T1000 (cell line): Measurements from ENCODE around the gene IDH3G.

Experiments
- DNase-seq: peaks from one replicate; lab custom pipeline; 2025; ENCODE audit warnings: mixed read lengths; lab: John Stamatoyannopoulos, UW

Gene IDH3G

DNA sequence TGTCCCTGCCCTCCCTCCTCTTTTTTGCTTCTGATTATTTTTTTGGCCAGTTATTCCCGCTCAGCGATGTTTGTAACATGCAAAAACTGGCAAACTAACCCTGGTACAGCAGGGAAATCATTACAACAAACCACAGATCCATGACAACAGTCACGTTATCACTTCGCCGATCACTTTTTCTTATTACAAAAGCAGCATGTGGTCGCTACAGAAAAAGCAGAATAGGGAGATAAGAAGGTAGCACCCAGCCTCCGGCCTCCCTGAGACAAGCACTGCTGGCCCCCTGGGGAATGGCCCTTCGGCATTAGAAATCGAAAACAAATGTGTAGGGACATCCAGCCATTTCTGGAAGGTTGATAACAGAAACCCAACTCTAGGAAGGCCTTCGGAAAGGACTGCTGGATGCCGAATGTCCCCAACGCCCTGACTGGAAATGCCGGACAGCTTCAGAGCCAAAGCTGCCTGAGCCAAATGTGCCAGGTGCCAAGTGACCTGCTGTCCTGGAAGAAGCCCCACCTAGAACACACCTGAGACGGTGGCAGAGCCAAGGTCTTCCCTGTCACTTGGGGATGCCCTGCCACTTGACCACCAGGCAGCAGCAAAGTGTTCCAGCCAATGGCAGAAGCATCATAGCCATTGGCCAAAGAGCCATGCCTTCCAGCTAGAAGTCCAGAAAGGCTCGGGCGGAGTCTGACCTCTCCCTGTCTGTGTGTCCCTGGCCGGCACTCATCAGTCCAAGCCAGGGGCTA is 2.9 kb downstream of the IDH3G start:
- no peak for DNase-seq

DNA sequence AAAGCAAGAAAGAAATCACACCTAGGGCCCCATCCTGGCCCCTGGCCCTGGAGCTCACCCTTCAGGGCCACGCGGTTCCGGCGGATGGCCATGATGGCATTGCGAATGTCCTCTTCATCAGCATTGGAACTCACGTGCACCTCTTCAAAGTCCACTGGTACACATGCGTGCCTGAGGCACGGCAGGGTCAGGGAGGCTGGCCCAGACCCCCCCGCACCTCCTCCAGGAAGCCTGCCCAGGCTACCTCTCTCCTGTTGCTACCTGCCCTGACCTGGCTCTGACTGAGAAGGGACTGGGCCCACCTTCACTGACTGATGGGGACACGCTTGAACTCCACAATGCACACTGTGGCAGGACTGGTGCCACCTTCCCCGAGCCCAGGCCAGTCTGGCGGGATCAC is 4.5 kb downstream of the IDH3G start:
- DNase-seq = no peak

DNA sequence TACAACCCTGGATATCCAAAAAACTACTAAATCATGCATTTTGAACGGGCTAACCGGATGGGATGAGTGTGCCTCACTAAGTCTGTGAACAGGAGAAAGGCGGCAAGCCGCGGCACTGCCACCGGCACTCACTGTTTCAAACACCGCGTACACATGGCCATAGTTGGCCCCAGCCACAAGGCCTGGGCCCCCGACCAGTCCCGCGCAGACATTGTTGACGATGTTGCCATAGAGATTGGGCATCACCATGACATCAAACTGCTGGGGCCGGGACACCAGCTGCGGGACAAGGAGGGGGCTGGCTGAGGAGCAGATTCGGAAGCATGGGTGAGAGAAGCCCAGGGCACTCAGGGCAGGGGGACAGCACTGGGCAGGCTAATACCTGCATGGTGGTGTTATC is 7.5 kb downstream of the IDH3G start:
- DNase-seq = no peak

- no peak for DNase-seq
These were observed 9.7 kb downstream of the IDH3G start for GRCh38 chrX:153784325-153784967.

DNA sequence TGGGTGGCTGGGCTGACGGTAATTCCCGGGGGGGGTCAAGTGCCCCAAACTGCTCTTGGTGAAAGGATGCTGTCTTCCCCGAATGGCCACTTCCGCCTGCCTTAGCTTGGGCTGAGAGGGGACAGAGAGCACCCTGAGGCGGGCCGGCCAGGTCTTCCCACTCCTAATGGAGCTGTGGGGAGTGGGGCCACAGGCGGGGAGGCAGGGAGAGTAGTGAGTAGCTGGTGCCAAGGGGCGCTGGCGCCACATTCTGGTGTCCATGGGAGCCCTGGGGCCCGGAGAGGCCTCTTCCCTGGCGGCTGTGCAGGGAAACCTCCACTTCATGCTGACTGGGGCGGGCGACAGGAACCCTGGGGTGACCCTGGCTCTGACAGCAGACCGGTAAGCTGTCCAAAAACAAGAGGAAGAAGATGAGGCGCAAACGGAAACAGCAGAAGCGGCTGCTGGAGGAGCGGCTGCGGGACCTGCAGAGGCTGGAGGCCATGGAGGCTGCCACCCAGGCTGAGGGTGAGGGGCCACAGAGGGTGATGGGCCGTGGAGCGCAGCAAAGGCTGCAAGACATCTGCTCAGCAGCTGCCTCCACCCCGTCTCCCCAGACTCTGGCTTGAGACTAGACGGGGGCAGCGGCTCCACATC is 10.7 kb downstream of the IDH3G start:
- no peak for DNase-seq

DNA sequence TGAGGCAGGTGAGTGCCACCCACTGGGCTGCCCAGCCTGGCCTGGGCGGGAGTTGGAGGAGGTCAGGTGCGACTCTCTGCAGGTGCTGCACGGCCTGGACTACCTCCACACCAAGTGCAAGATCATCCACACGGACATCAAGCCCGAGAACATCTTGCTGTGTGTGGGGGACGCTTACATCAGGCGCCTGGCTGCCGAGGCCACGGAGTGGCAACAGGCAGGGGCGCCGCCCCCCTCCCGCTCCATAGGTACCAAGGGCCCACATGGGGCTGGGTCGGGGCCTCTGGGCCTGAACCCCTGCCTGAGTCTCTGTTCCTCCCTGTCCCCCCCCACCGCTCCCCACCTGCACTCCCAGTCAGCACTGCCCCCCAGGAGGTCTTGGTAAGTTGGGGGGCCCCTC is 11.3 kb downstream of the IDH3G start:
- no peak for DNase-seq

DNA sequence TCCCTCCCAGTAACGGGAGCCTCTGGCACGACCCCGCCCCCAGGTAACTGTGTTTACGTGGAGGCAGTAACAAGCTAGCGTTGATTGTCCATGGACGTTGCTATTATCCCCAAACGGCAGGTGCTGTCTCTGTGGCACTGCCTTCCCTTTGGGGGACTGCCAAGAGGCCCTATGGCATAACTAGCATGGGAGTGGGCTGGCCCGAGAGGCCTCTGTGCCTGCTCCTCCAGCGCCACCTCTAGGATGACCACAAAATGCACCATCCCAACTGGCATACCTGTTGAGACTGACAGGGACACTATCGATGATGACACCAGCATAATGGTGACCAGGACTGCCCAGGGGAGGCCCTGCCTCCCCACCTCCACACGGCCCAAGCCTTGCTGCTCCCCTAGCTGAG is 11.9 kb downstream of the IDH3G start:
- DNase-seq = no peak

DNA sequence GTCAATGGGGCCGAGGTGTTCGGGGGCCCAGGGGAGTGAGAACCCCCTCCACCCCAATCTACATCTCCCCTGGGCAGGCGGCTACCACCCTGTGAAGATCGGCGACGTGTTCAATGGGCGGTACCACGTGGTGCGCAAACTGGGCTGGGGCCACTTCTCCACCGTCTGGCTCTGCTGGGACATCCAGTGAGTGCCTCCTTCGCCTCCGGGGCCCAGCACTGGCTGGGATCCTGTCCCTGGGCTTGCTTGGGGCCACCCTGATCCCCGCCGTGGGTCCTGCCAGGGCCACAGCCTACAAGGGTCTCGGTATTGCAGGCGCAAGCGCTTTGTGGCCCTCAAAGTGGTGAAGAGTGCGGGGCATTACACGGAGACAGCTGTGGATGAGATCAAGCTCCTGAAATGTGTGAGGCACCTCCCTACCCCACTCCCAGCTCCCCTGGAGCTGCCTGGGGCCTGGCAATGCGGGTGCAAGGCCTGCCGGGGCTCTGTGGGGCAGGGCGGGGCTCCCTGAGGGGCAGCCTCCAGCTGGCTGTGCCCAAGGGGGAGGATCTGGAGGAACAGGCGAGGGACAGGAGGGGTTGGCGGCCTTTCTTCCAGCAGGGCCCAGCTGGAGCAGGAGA is 12.6 kb downstream of the IDH3G start:
- no peak for DNase-seq

DNA sequence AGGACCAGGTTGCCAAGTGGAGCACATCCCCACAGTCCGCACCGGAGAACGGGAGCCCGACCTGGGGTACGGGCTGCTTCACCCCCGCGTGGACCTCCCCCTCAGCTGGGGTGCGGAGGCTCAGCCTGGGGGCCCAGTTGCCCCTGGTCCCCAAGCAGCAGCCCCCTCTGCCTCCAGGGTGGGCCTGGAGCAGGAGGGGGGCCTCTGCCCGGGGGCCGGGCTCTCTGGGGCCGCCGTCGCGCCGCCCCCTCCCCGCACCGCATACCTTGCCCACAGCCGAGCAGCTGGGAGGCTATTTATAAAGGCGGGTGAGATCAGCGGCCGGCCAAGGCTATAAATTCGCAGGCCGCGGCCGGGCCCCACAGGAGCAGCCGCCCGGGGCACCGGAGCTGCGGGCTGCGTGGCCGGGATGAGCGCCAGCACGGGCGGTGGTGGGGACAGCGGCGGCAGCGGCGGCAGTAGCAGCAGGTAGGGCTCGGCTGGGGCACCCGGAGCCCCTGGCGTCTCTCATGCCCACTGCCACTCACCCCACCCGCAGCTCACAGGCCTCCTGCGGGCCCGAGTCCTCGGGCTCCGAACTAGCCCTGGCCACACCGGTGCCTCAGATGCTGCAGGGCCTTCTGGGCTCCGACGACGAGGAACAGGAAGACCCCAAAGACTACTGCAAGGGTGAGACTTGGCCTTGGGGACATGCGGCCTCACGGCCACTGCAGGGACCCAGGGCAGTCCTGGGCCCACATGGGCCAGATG is 13.3 kb downstream of the IDH3G start, which contains the start of gene SRPK3:
Gene SRPK3 (plus strand): TSS at position 364 of the 750 bp plus-strand sequence. CDS start 46 bp downstream, at position 410.
- DNase-seq = no peak

DNA sequence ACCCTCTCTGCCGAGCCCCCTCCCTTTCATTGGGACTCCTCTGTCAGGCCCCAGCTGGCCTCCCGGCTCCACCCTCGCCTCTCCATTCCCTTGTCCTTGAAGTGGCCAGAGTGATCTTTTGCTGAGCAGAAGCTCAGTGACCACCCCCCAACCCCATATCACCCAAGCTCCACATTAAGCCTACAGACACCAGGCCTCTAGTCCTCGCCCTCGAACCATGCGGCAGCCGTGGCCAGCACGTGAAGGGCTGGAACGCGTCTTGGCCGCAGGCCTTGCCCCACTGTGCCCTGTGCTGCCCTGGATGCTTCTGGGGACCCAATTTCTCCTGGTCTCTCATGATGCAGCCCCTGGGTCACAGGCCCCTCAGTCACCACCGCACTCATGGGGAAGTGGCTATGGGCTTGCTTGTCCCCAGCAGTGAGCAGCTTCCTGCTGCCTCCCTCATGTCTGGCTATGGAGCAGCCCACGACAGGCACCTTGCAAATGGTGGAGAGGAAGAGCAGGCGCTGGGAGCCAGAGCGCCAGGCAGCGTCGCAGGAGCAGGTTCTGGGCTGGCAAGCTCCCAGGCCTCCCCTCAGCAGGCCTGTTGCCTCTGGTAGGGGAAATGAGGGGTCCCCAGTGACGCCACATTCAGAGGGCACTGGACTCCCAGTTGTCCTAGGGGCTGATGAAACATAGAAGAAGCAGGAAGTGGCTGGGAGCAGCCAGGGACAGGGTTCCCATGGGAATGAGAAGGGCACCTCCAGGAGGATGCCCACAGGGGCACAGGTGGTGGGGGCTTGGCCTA is 14.1 kb downstream of the IDH3G start:
- no peak for DNase-seq

- DNase-seq = no peak
These were observed 15.5 kb downstream of the IDH3G start for GRCh38 chrX:153778684-153779101.

- no peak for DNase-seq
These were observed 16.0 kb downstream of the IDH3G start for GRCh38 chrX:153778181-153778580.

DNA sequence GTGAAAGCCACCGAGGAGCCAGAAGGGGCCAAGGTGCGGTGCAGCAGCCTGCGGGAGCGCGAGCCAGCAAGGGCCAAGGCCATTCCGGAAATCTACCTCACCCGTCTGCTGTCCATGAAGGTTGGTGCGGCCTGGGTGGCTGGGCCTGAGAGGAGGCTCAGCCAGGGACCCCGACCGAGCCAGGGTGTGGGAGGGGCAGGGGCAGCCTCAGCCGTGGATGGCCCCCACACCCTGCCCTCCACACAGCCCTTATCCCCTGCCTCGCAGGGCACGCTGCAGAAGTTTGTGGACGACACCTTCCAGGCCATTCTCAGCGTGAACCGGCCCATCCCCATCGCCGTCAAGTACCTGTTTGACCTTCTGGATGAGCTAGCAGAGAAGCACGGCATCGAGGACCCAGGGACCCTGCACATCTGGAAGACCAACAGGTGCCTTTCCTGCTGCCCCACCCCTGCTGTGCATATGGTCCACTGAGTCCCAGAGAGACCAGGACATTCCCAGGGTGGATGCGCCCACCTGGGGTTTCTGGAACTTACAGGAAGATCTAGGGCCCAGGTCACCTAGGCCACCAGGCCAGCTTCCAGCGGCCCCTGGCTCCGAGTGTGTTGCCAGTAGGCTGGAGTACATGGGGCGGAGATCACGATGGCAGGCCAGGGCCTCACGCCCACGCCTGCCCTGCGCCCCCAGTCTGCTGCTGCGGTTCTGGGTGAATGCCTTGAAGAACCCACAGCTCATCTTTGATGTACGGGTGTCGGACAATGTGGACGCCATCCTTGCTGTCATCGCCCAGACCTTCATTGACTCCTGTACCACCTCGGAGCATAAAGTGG is 16.7 kb downstream of the IDH3G start:
- no peak for DNase-seq

GRCh38 chrX:153776611-153777045 is 17.5 kb downstream of the IDH3G start:
- no peak for DNase-seq

- no peak for DNase-seq
These were observed 18.0 kb downstream of the IDH3G start for GRCh38 chrX:153776120-153776599.

GRCh38 chrX:153775293-153776119 is 18.7 kb downstream of the IDH3G start:
- DNase-seq = no peak

DNA sequence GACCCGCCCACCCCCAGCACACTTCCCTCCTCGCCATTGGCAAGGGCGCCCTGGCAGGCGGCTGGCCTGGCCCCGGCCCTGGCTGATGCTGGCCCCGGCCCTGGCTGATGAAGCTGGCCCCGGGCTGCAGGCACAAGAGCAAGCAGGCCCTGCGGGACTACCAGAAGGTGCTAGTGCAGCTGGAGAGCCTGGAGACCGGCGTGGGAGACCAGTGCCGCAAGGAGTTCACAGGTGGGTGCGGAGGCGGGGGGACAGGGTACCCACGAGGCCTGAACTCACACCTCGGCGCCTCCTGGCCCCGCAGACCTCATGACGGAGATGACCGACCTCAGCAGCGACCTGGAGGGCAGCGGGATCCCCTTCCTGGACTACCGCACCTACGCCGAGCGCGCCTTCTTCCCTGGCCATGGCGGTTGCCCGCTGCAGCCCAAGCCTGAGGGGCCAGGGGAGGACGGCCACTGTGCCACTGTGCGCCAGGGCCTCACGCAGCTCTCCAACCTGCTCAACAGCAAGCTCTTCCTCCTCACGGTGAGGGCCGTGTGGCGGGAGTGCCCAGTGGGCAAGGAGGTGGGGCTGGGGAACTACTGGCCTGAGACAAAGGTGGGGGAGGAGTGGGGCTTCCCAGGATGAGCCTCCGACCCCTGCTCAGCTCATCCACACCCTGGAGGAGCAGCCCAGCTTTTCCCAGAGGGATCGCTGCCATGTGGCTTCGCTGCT is 19.4 kb downstream of the IDH3G start:
- DNase-seq = no peak
